HEK293 (cell line): ENCODE measurements around the gene CHN2.

Source experiments
- ZBTB21 ChIP-seq: fragments of 450-650 bp; formaldehyde crosslinking; IDR thresholded peaks from 2 replicates; pipeline ENCODE4 v1.5.1; 2017; ENCODE audit warnings: missing biosample characterization, missing genetic modification characterization
- ZNF239 ChIP-seq: fragments of 450-650 bp; formaldehyde crosslinking; IDR thresholded peaks from 2 replicates; pipeline ENCODE4 v1.5.1; 2016; ENCODE audit warnings: missing biosample characterization, missing genetic modification characterization
- ZNF335 ChIP-seq: fragments of 450-650 bp; formaldehyde crosslinking; conservative IDR thresholded peaks from 2 replicates; pipeline ENCODE4 v1.5.1; 2016; ENCODE audit warnings: missing biosample characterization, missing genetic modification characterization
- ZNF530 ChIP-seq: fragments of 450-650 bp; formaldehyde crosslinking; IDR thresholded peaks from 2 replicates; pipeline ENCODE4 v1.5.1; 2016; ENCODE audit warnings: low read depth, missing biosample characterization, missing genetic modification characterization
- ZNF768 ChIP-seq: fragments of 450-650 bp; formaldehyde crosslinking; IDR thresholded peaks from 2 replicates; pipeline ENCODE4 v1.5.1; 2018; ENCODE audit warnings: missing biosample characterization, mild to moderate bottlenecking, missing genetic modification characterization
- TF ChIP-seq, protein P1 (sequence below): fragments of 450-650 bp; formaldehyde crosslinking; IDR thresholded peaks from 2 replicates; pipeline ENCODE4 v1.5.1; 2016; ENCODE audit warnings: missing biosample characterization, missing genetic modification characterization
- TF ChIP-seq, protein P2 (sequence below): fragments of 450-650 bp; formaldehyde crosslinking; IDR thresholded peaks from 2 replicates; pipeline ENCODE4 v1.5.1; 2016; ENCODE audit warnings: missing biosample characterization, missing genetic modification characterization
- TF ChIP-seq, protein P3 (sequence below): fragments of 450-650 bp; formaldehyde crosslinking; IDR thresholded peaks from 2 replicates; pipeline ENCODE4 v1.5.1; 2016; ENCODE audit warnings: missing biosample characterization, missing genetic modification characterization
- TF ChIP-seq, protein P4 (sequence below): fragments of 450-650 bp; formaldehyde crosslinking; IDR thresholded peaks from 2 replicates; pipeline ENCODE4 v1.5.1; 2016; ENCODE audit warnings: missing biosample characterization, missing genetic modification characterization, low read depth

DNA sequence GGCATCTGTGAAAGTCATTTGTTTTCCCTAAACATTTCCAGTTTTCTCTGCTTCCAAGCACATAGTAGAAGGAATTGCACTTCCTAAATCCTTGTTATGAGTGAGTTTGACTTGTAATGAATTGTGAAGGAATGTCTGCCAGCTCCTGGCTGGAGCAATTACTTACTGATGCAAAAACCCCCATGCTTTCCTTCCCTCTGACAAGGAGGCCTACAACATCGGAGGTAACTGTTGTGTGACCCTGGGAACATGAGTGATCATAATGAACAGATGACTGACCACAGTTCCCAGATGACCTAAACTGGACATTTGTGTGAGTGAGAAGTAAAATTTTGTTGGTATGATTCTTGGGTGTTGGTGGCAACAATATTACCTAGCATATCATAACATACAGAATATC lies 26.9 kb upstream of the CHN2 start:
- TF ChIP-seq ZNF768 (tag by site-specific recombination) (no peak), ZNF530 (tag by site-specific recombination) (no peak), ZBTB21 (tag by site-specific recombination) (no peak), ZNF335 (tag by site-specific recombination) (no peak), ZNF239 (tag by site-specific recombination) (no peak)
- TF ChIP-seq, protein P1, sequence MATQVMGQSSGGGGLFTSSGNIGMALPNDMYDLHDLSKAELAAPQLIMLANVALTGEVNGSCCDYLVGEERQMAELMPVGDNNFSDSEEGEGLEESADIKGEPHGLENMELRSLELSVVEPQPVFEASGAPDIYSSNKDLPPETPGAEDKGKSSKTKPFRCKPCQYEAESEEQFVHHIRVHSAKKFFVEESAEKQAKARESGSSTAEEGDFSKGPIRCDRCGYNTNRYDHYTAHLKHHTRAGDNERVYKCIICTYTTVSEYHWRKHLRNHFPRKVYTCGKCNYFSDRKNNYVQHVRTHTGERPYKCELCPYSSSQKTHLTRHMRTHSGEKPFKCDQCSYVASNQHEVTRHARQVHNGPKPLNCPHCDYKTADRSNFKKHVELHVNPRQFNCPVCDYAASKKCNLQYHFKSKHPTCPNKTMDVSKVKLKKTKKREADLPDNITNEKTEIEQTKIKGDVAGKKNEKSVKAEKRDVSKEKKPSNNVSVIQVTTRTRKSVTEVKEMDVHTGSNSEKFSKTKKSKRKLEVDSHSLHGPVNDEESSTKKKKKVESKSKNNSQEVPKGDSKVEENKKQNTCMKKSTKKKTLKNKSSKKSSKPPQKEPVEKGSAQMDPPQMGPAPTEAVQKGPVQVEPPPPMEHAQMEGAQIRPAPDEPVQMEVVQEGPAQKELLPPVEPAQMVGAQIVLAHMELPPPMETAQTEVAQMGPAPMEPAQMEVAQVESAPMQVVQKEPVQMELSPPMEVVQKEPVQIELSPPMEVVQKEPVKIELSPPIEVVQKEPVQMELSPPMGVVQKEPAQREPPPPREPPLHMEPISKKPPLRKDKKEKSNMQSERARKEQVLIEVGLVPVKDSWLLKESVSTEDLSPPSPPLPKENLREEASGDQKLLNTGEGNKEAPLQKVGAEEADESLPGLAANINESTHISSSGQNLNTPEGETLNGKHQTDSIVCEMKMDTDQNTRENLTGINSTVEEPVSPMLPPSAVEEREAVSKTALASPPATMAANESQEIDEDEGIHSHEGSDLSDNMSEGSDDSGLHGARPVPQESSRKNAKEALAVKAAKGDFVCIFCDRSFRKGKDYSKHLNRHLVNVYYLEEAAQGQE (tag by site-specific recombination) = no peak
- TF ChIP-seq, protein P2, sequence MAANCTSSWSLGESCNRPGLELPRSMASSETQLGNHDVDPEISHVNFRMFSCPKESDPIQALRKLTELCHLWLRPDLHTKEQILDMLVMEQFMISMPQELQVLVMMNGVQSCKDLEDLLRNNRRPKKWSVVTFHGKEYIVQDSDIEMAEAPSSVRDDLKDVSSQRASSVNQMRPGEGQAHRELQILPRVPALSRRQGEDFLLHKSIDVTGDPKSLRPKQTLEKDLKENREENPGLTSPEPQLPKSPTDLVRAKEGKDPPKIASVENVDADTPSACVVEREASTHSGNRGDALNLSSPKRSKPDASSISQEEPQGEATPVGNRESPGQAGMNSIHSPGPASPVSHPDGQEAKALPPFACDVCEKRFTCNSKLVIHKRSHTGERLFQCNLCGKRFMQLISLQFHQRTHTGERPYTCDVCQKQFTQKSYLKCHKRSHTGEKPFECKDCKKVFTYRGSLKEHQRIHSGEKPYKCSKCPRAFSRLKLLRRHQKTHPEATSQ (tag by site-specific recombination) = no peak
- TF ChIP-seq, protein P3, sequence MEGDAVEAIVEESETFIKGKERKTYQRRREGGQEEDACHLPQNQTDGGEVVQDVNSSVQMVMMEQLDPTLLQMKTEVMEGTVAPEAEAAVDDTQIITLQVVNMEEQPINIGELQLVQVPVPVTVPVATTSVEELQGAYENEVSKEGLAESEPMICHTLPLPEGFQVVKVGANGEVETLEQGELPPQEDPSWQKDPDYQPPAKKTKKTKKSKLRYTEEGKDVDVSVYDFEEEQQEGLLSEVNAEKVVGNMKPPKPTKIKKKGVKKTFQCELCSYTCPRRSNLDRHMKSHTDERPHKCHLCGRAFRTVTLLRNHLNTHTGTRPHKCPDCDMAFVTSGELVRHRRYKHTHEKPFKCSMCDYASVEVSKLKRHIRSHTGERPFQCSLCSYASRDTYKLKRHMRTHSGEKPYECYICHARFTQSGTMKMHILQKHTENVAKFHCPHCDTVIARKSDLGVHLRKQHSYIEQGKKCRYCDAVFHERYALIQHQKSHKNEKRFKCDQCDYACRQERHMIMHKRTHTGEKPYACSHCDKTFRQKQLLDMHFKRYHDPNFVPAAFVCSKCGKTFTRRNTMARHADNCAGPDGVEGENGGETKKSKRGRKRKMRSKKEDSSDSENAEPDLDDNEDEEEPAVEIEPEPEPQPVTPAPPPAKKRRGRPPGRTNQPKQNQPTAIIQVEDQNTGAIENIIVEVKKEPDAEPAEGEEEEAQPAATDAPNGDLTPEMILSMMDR (tag by site-specific recombination) = no peak
- TF ChIP-seq, protein P4, sequence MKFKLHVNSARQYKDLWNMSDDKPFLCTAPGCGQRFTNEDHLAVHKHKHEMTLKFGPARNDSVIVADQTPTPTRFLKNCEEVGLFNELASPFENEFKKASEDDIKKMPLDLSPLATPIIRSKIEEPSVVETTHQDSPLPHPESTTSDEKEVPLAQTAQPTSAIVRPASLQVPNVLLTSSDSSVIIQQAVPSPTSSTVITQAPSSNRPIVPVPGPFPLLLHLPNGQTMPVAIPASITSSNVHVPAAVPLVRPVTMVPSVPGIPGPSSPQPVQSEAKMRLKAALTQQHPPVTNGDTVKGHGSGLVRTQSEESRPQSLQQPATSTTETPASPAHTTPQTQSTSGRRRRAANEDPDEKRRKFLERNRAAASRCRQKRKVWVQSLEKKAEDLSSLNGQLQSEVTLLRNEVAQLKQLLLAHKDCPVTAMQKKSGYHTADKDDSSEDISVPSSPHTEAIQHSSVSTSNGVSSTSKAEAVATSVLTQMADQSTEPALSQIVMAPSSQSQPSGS (tag by site-specific recombination) = no peak
